ENCODE data around the gene MKX. TPM values are rescaled to one million over a fixed set of nuclear protein-coding genes. Genes with fewer than 3 reads are reported as not detected.

MKX gene
- polyA plus RNA-seq, 2 of the 4 experiments (the other 2 are of a cell fraction), result 0.03 TPM; not detected in 1

DNA sequence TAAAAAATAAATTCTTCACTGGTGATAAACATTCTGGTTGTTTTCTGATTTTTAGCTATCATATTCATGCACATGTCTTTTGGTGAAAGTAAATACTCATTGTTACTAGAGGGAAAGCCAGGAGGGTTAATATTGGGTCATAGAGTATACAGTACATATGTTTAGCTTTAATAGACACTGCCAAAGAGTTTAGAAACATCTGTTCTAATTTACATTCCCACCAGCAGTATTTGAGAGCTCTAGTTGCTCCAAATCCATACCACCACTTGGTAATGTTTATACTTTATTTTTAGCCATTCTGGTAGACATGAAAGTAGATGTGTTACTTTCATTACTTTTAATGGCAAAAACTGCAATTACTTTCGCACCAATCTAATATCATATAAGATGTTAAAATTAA lies 108.8 kb downstream of the MKX start (continued):
- TF ChIP-seq, protein P1, sequence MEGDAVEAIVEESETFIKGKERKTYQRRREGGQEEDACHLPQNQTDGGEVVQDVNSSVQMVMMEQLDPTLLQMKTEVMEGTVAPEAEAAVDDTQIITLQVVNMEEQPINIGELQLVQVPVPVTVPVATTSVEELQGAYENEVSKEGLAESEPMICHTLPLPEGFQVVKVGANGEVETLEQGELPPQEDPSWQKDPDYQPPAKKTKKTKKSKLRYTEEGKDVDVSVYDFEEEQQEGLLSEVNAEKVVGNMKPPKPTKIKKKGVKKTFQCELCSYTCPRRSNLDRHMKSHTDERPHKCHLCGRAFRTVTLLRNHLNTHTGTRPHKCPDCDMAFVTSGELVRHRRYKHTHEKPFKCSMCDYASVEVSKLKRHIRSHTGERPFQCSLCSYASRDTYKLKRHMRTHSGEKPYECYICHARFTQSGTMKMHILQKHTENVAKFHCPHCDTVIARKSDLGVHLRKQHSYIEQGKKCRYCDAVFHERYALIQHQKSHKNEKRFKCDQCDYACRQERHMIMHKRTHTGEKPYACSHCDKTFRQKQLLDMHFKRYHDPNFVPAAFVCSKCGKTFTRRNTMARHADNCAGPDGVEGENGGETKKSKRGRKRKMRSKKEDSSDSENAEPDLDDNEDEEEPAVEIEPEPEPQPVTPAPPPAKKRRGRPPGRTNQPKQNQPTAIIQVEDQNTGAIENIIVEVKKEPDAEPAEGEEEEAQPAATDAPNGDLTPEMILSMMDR (IDR thresholded peaks at IDR 0.05), result no peak
- TF ChIP-seq HEYL (CRISPR knock-in tag; IDR thresholded peaks at IDR 0.05), result no peak

GRCh38 chr10:27635699-27636270 lies 109.8 kb downstream of the MKX start:
- DNase-seq (ENCODE audit: low read depth in 1 of 2, low spot score in 1 of 2) (no peak), FAIRE-seq (no peak), ATAC-seq (no peak)
- no peak overlapping the region for H3K27ac ChIP-seq
- no peak for TF ChIP-seq GATA3 (IDR thresholded peaks at IDR 0.05; ENCODE audit: borderline replicate concordance)
- no peak for TF ChIP-seq BHLHE40 (IDR thresholded peaks at IDR 0.05; ENCODE audit: low read depth, low read length)
- TF ChIP-seq HEYL (CRISPR knock-in tag; IDR thresholded peaks at IDR 0.05), result no peak
- no peak for TF ChIP-seq PHF8 (IDR thresholded peaks at IDR 0.05; ENCODE audit: borderline replicate concordance, low read depth)
- TF ChIP-seq MAFK (IDR thresholded peaks at IDR 0.05; ENCODE audit: partially characterized antibody), result peak; percentile 51
- ChIA-PET POLR2A (no interaction called here), CTCF (interaction anchor here (1.4 kb wide), 1 partner anchor 22 kb away, joined by 3 read pairs; no protein-coding TSS in a partner anchor)
- no peaks in the 10 kb centered on the region for H3K9me3 ChIP-seq
- H3K4me1 ChIP-seq, result no peaks in the 10 kb centered on the region
- no peak overlapping the region for H3K4me2 ChIP-seq
- H3K4me3 ChIP-seq, result no peak overlapping the region
- 4% methylated on average over 2 of the region's 2 CpGs for WGBS (ENCODE audit: missing lambda C conversion rate)

DNA sequence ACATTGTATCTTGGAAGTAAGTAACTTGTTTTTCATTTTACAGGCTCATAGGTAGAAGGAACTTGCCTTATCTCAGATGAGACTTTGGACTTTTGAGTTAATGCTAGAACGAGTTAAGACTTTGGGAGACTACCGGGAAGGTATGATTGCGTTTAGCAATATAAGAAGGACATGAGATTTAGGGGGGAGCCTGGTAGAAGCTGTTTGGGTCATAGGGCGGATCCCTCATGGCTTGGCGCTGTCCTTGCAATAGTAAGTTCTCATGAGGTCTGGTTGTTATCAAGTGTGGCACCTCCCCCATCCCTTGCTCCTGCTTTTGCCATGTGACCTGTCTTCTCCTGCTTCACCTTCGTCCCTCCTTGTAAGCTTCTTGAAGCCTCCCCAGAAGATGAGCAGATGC lies 110.3 kb downstream of the MKX start:
- no peak for FAIRE-seq

GRCh38 chr10:27628621-27629020 lies 117.0 kb downstream of the MKX start:
- DNase-seq (ENCODE audit: low read depth in 1 of 2, low spot score in 1 of 2) (no peak), ATAC-seq (no peak), FAIRE-seq (no peak)
- 51% methylated on average over 5 of the region's 5 CpGs for WGBS (ENCODE audit: missing lambda C conversion rate)
- Histone ChIP-seq H3K27ac (no peak overlapping the region), H3K9me3 (no peaks in the 10 kb centered on the region), H3K4me2 (no peak overlapping the region), H3K4me3 (no peak overlapping the region), H3K4me1 (no peaks in the 10 kb centered on the region)
- no peak for TF ChIP-seq FOSB (CRISPR knock-in tag; IDR thresholded peaks at IDR 0.05)
- TF ChIP-seq GATA3 (IDR thresholded peaks at IDR 0.05; ENCODE audit: borderline replicate concordance), result no peak
- TF ChIP-seq, protein P2, sequence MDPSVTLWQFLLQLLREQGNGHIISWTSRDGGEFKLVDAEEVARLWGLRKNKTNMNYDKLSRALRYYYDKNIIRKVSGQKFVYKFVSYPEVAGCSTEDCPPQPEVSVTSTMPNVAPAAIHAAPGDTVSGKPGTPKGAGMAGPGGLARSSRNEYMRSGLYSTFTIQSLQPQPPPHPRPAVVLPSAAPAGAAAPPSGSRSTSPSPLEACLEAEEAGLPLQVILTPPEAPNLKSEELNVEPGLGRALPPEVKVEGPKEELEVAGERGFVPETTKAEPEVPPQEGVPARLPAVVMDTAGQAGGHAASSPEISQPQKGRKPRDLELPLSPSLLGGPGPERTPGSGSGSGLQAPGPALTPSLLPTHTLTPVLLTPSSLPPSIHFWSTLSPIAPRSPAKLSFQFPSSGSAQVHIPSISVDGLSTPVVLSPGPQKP (IDR thresholded peaks at IDR 0.05; ENCODE audit: low read depth, low read length), result no peak
- no peak for TF ChIP-seq CBX8 (IDR thresholded peaks at IDR 0.05)
- CTCF ChIA-PET, result interaction anchor here (1.9 kb wide), 1 partner anchor 10 kb away, joined by 6 read pairs; no protein-coding TSS in a partner anchor
- POLR2A ChIA-PET, result no interaction called here

More for the DNA sequence above, 110.3 kb downstream of the MKX start:
- DNase-seq (ENCODE audit: low read depth in 1 of 2, low spot score in 1 of 2) (no peak), ATAC-seq (no peak)
- TF ChIP-seq RCOR1 (IDR thresholded peaks at IDR 0.05; ENCODE audit: low read depth, low read length) (no peak), FOXS1 (CRISPR knock-in tag; IDR thresholded peaks at IDR 0.05) (no peak), PHF8 (IDR thresholded peaks at IDR 0.05; ENCODE audit: borderline replicate concordance, low read depth) (no peak)
- TF ChIP-seq, protein P3, sequence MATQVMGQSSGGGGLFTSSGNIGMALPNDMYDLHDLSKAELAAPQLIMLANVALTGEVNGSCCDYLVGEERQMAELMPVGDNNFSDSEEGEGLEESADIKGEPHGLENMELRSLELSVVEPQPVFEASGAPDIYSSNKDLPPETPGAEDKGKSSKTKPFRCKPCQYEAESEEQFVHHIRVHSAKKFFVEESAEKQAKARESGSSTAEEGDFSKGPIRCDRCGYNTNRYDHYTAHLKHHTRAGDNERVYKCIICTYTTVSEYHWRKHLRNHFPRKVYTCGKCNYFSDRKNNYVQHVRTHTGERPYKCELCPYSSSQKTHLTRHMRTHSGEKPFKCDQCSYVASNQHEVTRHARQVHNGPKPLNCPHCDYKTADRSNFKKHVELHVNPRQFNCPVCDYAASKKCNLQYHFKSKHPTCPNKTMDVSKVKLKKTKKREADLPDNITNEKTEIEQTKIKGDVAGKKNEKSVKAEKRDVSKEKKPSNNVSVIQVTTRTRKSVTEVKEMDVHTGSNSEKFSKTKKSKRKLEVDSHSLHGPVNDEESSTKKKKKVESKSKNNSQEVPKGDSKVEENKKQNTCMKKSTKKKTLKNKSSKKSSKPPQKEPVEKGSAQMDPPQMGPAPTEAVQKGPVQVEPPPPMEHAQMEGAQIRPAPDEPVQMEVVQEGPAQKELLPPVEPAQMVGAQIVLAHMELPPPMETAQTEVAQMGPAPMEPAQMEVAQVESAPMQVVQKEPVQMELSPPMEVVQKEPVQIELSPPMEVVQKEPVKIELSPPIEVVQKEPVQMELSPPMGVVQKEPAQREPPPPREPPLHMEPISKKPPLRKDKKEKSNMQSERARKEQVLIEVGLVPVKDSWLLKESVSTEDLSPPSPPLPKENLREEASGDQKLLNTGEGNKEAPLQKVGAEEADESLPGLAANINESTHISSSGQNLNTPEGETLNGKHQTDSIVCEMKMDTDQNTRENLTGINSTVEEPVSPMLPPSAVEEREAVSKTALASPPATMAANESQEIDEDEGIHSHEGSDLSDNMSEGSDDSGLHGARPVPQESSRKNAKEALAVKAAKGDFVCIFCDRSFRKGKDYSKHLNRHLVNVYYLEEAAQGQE (IDR thresholded peaks at IDR 0.05), result no peak
- TF ChIP-seq, protein P4, sequence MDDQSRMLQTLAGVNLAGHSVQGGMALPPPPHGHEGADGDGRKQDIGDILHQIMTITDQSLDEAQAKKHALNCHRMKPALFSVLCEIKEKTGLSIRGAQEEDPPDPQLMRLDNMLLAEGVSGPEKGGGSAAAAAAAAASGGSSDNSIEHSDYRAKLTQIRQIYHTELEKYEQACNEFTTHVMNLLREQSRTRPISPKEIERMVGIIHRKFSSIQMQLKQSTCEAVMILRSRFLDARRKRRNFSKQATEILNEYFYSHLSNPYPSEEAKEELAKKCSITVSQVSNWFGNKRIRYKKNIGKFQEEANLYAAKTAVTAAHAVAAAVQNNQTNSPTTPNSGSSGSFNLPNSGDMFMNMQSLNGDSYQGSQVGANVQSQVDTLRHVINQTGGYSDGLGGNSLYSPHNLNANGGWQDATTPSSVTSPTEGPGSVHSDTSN (IDR thresholded peaks at IDR 0.05), result no peak
- H3K4me1 ChIP-seq, result no peaks in the 10 kb centered on the region
- no peak overlapping the region for H3K4me2 ChIP-seq
- no peak overlapping the region for H3K4me3 ChIP-seq
- WGBS (ENCODE audit: missing lambda C conversion rate), result 34% methylated on average over 6 of the region's 6 CpGs
- ChIA-PET CTCF (interaction anchor here (1.4 kb wide), 1 partner anchor 22 kb away, joined by 3 read pairs; no protein-coding TSS in a partner anchor), POLR2A (no interaction called here)
- H3K27ac ChIP-seq, result no peak overlapping the region
- no peaks in the 10 kb centered on the region for H3K9me3 ChIP-seq
